Loucy (cell line): Measurements from ENCODE around the gene COA1.
A peak's percentile ranks its signal among the peaks of the same experiment; 100 is the strongest.

ENCODE experiments used
- H2AFZ ChIP-seq: fragments of 200-600 bp; sonication (generic); 2 replicates; pipeline ENCODE4 v1.6.0; 2016; ENCODE audit warnings: antibody characterized with exemption, mild to moderate bottlenecking, low read length, moderate library complexity
- H3F3A ChIP-seq: fragments of 200-600 bp; 2 replicates; pipeline ENCODE4 v1.6.0; 2016; ENCODE audit warnings: antibody characterized with exemption, low read depth, mild to moderate bottlenecking
- H3K27me3 ChIP-seq: fragments of 200-600 bp; sonication (generic); 2 replicates; pipeline ENCODE4 v1.6.1; 2014; ENCODE audit warnings: low read length, mild to moderate bottlenecking; ENCODE audit not compliant: insufficient read depth, poor library complexity, severe bottlenecking
- H3K36me3 ChIP-seq: fragments of 200-600 bp; sonication (generic); 2 replicates; pipeline ENCODE4 v1.6.1; 2016; ENCODE audit warnings: low read length; ENCODE audit not compliant: insufficient read depth
- H3K4me1 ChIP-seq: fragments of 200-600 bp; sonication (generic); 2 replicates; pipeline ENCODE4 v1.5.1; 2014; ENCODE audit warnings: low read length, mild to moderate bottlenecking; ENCODE audit not compliant: insufficient read depth, poor library complexity, severe bottlenecking
- H3K4me2 ChIP-seq: fragments of 200-600 bp; sonication (generic); 2 replicates; pipeline ENCODE4 v1.6.0; 2014; ENCODE audit warnings: antibody characterized with exemption, low read length, low read depth, mild to moderate bottlenecking; ENCODE audit not compliant: poor library complexity, severe bottlenecking
- H3K4me3 ChIP-seq: fragments of 200-600 bp; sonication (generic); 2 replicates; pipeline ENCODE4 v1.5.1; 2014; ENCODE audit warnings: low read length, mild to moderate bottlenecking, mixed read lengths; ENCODE audit not compliant: poor library complexity, severe bottlenecking
- H3K79me2 ChIP-seq: fragments of 200-600 bp; sonication (generic); 2 replicates; pipeline ENCODE4 v1.6.1; 2014; ENCODE audit warnings: low read length; ENCODE audit not compliant: insufficient read depth
- H3K9ac ChIP-seq: fragments of 200-600 bp; sonication (generic); 2 replicates; pipeline ENCODE4 v1.6.0; 2014; ENCODE audit warnings: mild to moderate bottlenecking, low read depth, low read length, moderate library complexity; ENCODE audit not compliant: poor library complexity, severe bottlenecking
- H3K9me2 ChIP-seq: fragments of 200-600 bp; sonication (generic); replicated peaks from 2 replicates; pipeline ENCODE4 v1.6.1; 2016; ENCODE audit warnings: low read depth, low read length, mixed read lengths
- H3K9me3 ChIP-seq: fragments of 200-600 bp; sonication (generic); 2 replicates; pipeline ENCODE4 v1.6.1; 2014; ENCODE audit warnings: mild to moderate bottlenecking, antibody characterized with exemption, low read length, low read depth; ENCODE audit not compliant: insufficient read depth
- H4K20me1 ChIP-seq: fragments of 200-600 bp; sonication (generic); 2 replicates; pipeline ENCODE4 v1.6.0; 2014; ENCODE audit warnings: antibody characterized with exemption, low read length, mild to moderate bottlenecking; ENCODE audit not compliant: insufficient read depth, poor library complexity, severe bottlenecking
- CTCF ChIP-seq: fragments of 200-600 bp; sonication (generic); conservative IDR thresholded peaks from 2 replicates; pipeline ENCODE4 v1.5.1; 2014; ENCODE audit warnings: mild to moderate bottlenecking, antibody characterized with exemption, low read length
- EZH2phosphoT487 ChIP-seq: fragments of 200-600 bp; IDR thresholded peaks from 2 replicates; pipeline ENCODE4 v1.6.1; 2018; ENCODE audit warnings: antibody characterized with exemption, mild to moderate bottlenecking, moderate library complexity, borderline replicate concordance

COA1 gene

DNA sequence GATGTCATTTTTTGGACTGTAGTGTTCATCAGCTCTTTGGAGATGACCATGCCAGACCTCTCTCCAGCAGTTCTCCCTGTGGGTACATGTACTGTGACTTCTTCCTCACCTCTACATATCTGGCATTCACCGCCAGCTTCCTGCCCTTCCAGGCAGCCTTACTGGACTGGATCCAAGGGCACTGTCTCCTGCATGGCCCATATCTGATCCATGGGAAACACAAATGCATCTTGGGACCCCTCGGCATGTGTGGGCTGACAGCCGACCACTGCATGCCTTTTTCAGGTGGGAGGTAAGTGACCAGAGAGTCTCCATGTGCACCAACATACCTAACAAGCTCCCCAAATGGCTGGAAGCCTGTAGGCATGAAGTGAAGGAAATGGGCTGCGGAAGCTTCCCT is 25.3 kb upstream of the COA1 start:
- no peaks in the 10 kb centered on the region for H4K20me1 ChIP-seq
- H3K9ac ChIP-seq = no peak overlapping the region
- no peak for TF ChIP-seq CTCF
- no peak for TF ChIP-seq EZH2phosphoT487
- H3K9me3 ChIP-seq = no peaks in the 10 kb centered on the region
- H3K4me1 ChIP-seq = peaks cover 11% of the 10 kb centered on the region
- H3K36me3 ChIP-seq = no peaks in the 10 kb centered on the region
- no peak overlapping the region for H3K4me2 ChIP-seq
- H3K4me3 ChIP-seq = no peak overlapping the region
- no peaks in the 10 kb centered on the region for H3F3A ChIP-seq
- peaks cover 8% of the 10 kb centered on the region for H3K27me3 ChIP-seq
- no peak overlapping the region for H2AFZ ChIP-seq
- H3K9me2 ChIP-seq = no peaks in the 10 kb centered on the region
- no peaks in the 10 kb centered on the region for H3K79me2 ChIP-seq

GRCh38 chr7:43753843-43754242 is 24.5 kb upstream of the COA1 start:
- Histone ChIP-seq H3F3A (no peaks in the 10 kb centered on the region), H3K4me1 (peaks cover 7% of the 10 kb centered on the region)
- TF ChIP-seq EZH2phosphoT487 (no peak), CTCF (peak; percentile 39)

DNA sequence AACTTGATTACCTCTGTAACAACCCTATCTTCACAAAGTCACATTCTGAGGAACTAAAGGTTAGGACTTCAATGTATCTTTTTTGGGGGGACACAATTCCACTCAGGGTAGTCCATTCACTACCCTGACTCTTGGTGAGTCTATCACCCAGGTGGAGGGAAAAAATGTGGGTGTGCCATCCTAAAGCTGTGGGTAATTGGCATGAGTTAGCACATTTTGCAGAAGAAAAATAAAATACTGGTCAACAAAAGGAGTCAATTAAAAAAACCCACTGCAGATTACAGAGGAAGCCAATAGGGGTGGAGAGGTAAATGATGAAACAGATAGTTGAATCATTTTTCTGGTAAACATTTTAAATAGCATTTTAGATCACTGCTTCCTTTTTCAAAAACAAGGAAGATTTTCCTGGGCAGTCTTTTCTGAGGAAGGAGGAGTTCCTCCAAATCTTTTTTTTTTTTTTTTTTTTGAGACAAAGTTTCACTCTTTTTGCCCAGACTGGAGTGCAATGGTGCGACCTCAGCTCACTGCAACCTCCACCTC is 24.0 kb upstream of the COA1 start:
- no peak overlapping the region for H3K4me2 ChIP-seq
- no peak overlapping the region for H2AFZ ChIP-seq
- no peaks in the 10 kb centered on the region for H3K9me2 ChIP-seq
- H3F3A ChIP-seq = no peaks in the 10 kb centered on the region
- H4K20me1 ChIP-seq = no peaks in the 10 kb centered on the region
- peaks cover 6% of the 10 kb centered on the region for H3K27me3 ChIP-seq
- H3K4me1 ChIP-seq = peaks cover 6% of the 10 kb centered on the region
- no peak for TF ChIP-seq EZH2phosphoT487
- no peak overlapping the region for H3K4me3 ChIP-seq
- H3K9ac ChIP-seq = no peak overlapping the region
- H3K36me3 ChIP-seq = no peaks in the 10 kb centered on the region
- no peaks in the 10 kb centered on the region for H3K9me3 ChIP-seq
- no peaks in the 10 kb centered on the region for H3K79me2 ChIP-seq

More at GRCh38 chr7:43753843-43754242, 24.5 kb upstream of the COA1 start:
- Histone ChIP-seq H4K20me1 (no peaks in the 10 kb centered on the region), H3K27me3 (peaks cover 8% of the 10 kb centered on the region), H3K79me2 (no peaks in the 10 kb centered on the region), H3K9ac (no peak overlapping the region), H3K4me3 (no peak overlapping the region), H3K9me3 (no peaks in the 10 kb centered on the region), H2AFZ (no peak overlapping the region), H3K36me3 (no peaks in the 10 kb centered on the region), H3K4me2 (no peak overlapping the region), H3K9me2 (no peaks in the 10 kb centered on the region)

DNA sequence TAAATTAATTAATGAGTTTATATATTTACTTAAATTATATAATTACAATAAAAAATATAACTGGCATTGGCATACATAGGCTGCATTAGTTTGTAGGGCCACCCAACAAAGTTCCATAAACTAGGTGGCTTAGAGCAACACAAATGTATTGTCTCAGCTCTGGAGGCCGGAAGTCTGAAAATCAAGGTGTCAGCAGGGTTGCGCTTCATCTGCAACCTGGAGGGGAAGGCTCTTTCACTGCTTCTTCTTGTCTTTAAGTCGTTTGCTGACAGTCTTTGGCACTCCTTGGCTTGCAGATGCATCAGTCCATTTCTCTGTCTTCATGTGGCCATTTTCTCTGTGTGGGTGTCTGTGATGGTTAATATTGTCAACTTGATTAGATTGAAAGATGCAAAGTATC is 23.1 kb upstream of the COA1 start:
- H3K4me1 ChIP-seq = no peaks in the 10 kb centered on the region
- H3K36me3 ChIP-seq = no peaks in the 10 kb centered on the region
- no peak overlapping the region for H3K4me3 ChIP-seq
- no peaks in the 10 kb centered on the region for H4K20me1 ChIP-seq
- no peaks in the 10 kb centered on the region for H3K9me2 ChIP-seq
- H3K9ac ChIP-seq = no peak overlapping the region
- H3F3A ChIP-seq = no peaks in the 10 kb centered on the region
- no peaks in the 10 kb centered on the region for H3K27me3 ChIP-seq
- H3K9me3 ChIP-seq = no peaks in the 10 kb centered on the region
- TF ChIP-seq CTCF (no peak), EZH2phosphoT487 (no peak)
- no peaks in the 10 kb centered on the region for H3K79me2 ChIP-seq
- H2AFZ ChIP-seq = no peak overlapping the region
- no peak overlapping the region for H3K4me2 ChIP-seq
